Thyroid gland (tissue), 4 donors: ENCODE measurements around the gene SLC8A3. TPM values are rescaled to one million over a fixed set of nuclear protein-coding genes. Genes with fewer than 3 reads are reported as not detected.

Experiments used
- DNase-seq, 2 donors: peaks; one replicate each; pipeline ENCODE4 v3.0.0-alpha.2; 2019
- H3K27ac ChIP-seq, 3 donors: fragments of 200-600 bp; sonication (generic); 1 replicate in 2 of 3; 2 replicates in 1 of 3; pipeline ENCODE4 v1.5.1; 2016 to 2019; ENCODE audit warnings: mild to moderate bottlenecking in 1 of 3, moderate library complexity in 1 of 3
- H3K27me3 ChIP-seq: fragments of 200-600 bp; sonication (generic); one replicate; pipeline ENCODE4 v1.5.1; 2019
- H3K36me3 ChIP-seq, 2 donors: fragments of 200-600 bp; sonication (generic); one replicate each; pipeline ENCODE4 v1.5.1; 2016 to 2019
- H3K4me1 ChIP-seq, 2 donors: fragments of 200-600 bp; sonication (generic); one replicate each; pipeline ENCODE4 v1.5.1; 2017 to 2019
- H3K4me3 ChIP-seq, 3 donors: fragments of 200-600 bp; sonication (generic); replicated peaks in 1 of 3; 1 replicate in 2 of 3; 2 replicates in 1 of 3; pipeline ENCODE4 v1.5.1; 2016; ENCODE audit warnings: mild to moderate bottlenecking in 1 of 3
- H3K9me3 ChIP-seq: fragments of 200-600 bp; sonication (generic); one replicate; pipeline ENCODE4 v1.5.1; 2017
- CTCF ChIP-seq, 6 experiments: fragments of 200-600 bp in 3 of 6; fragments of 450-650 bp in 3 of 6; sonication (generic) in 3 of 6; IDR thresholded peaks; one replicate each; pipeline ENCODE4 v1.5.1; 2016 to 2019; ENCODE audit warnings: antibody characterized with exemption in 6 of 6, mild to moderate bottlenecking in 2 of 6, inconsistent platforms in 1 of 6, moderate library complexity in 1 of 6
- POLR2A ChIP-seq, 2 donors: fragments of 450-650 bp; IDR thresholded peaks; one replicate each; pipeline ENCODE4 v1.6.1; 2017; ENCODE audit warnings: antibody characterized with exemption in 2 of 2, mild to moderate bottlenecking in 2 of 2, moderate library complexity in 1 of 2
- WGBS, 2 donors: methylation state at CpG; one replicate each; pipeline ENCODE4 v1.1.5; 2017; 5-methylcytosine and 5-hydroxymethylcytosine counted together
- intact Hi-C: fragments of 100-400 bp; cut with DNase I; formaldehyde crosslinking; loops from one replicate; pipeline ENCODE4 v1.15.1; 2023
- total RNA-seq, 4 donors: library from RNA; depleted of rRNA; stranded (reverse); fragments of >200 nt; gene quantifications; one replicate each; pipeline ENCODE4 v1.2.3, GENCODE V29; 2016

The SLC8A3 gene
- total RNA-seq, 4 donors from 2014 or later: 0.29 TPM; not detected in 3

GRCh38 chr14:70173569-70173968, 15.2 kb downstream of the SLC8A3 start:
- TF ChIP-seq CTCF (IDR thresholded peaks at IDR 0.05): no peak
- TF ChIP-seq POLR2A (IDR thresholded peaks at IDR 0.05): no peak
- Histone ChIP-seq H3K27ac (no peak overlapping the region), H3K4me3 (no peak overlapping the region), H3K36me3 (no peaks in the 10 kb centered on the region), H3K27me3 (no peaks in the 10 kb centered on the region), H3K4me1 (no peaks in the 10 kb centered on the region), H3K9me3 (no peaks in the 10 kb centered on the region)
- intact Hi-C loops: no loop called here
- WGBS, 2 donors: 73 to 76% methylated on average over 6 of the region's 6 CpGs
- DNase-seq: no peak

DNA sequence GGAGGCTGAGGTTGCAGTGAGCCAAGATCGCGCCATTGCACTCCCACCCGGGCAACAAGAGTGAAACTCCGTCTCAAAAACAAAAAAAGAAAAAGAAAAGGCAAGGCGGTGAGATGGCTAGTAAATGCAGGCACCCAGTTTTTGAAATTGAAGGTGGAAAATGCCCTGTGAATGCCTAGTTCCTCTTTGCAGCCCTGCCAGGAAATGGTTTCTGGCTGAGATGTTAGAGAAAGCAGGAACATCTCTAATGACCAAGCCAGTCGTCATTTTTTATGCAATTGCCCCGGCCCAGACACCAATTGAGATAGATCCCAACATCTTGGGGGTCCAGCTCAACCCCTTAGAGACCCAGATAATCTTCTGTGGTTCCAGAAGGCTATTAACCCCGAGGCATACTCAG, 17.0 kb downstream of the SLC8A3 start:
- no peaks in the 10 kb centered on the region for H3K27me3 ChIP-seq
- H3K36me3 ChIP-seq: no peaks in the 10 kb centered on the region
- no peak for TF ChIP-seq POLR2A (IDR thresholded peaks at IDR 0.05)
- no peak for TF ChIP-seq CTCF (IDR thresholded peaks at IDR 0.05)
- H3K4me1 ChIP-seq: no peaks in the 10 kb centered on the region
- DNase-seq: no peak
- WGBS, 2 donors: 78 to 83% methylated on average over 8 of the region's 8 CpGs
- H3K27ac ChIP-seq: no peak overlapping the region
- H3K4me3 ChIP-seq: no peak overlapping the region
- intact Hi-C loops: no loop called here
- no peaks in the 10 kb centered on the region for H3K9me3 ChIP-seq

DNA sequence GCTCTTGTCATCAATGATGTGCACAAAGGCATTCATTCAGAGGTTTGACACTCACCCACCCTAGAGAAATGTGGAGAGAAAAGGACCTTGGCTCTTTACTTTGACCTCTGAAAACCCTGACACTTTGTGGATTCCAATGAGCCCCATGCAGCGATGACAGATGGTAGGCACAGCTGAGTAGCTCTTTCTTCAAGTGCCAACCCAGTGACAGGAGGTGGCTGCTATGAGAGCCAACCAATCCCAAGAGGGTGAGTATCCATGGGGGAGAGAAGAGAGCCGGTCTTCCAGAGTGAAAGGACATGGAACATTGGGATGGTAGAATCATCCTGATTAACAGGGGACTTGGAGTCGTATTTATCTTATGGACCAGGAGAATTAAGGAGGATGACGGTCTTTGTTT, 17.8 kb downstream of the SLC8A3 start:
- Histone ChIP-seq H3K27ac (no peak overlapping the region), H3K36me3 (no peaks in the 10 kb centered on the region), H3K4me1 (no peaks in the 10 kb centered on the region), H3K4me3 (no peak overlapping the region), H3K9me3 (no peaks in the 10 kb centered on the region), H3K27me3 (no peaks in the 10 kb centered on the region)
- no peak for DNase-seq
- intact Hi-C loops: no loop called here
- no peak for TF ChIP-seq CTCF (IDR thresholded peaks at IDR 0.05)
- TF ChIP-seq POLR2A (IDR thresholded peaks at IDR 0.05): no peak
- WGBS, 2 donors: 87% methylated on average over 4 of the region's 4 CpGs

- Histone ChIP-seq H3K27me3 (no peaks in the 10 kb centered on the region), H3K9me3 (no peaks in the 10 kb centered on the region), H3K4me3 (no peak overlapping the region), H3K27ac (no peak overlapping the region), H3K4me1 (no peaks in the 10 kb centered on the region), H3K36me3 (no peaks in the 10 kb centered on the region)
- WGBS, 2 donors: 87 to 94% methylated on average over 4 of the region's 4 CpGs
- intact Hi-C loops: no loop called here
- TF ChIP-seq CTCF (IDR thresholded peaks at IDR 0.05) (no peak), POLR2A (IDR thresholded peaks at IDR 0.05) (no peak)
- DNase-seq: no peak
Measured at GRCh38 chr14:70168406-70168805, 20.3 kb downstream of the SLC8A3 start.

DNA sequence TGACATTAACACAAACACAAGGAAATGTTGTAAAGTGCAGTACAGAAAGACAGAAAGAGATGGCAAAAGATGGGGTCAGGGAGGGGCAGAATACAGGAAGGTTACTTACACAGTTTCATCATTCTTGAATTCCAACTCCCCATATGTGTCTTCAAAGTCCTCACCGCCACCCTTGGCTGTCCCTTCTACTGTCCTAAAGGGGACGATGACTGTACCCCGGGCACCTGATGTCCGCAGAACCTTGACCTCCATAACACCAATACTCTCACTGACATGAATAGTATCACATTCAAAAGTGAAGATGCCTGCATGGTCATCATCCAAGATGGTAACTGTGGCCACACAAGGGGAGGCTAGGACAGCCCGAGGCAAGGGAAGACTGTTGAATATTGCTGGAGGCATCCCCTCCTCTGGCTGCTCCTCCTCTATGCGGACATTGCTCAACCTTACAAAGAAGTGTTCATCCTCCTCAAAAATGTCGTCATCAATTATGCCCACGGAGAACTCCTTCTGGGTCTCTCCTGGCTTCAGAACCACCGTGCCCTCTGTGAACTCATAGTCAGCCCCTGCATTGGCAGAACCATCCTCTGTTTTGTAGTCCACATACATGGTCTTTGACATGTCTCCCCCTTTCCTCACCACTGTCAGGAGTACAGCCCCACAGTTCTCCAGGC, 22.1 kb downstream of the SLC8A3 start:
- intact Hi-C loops: no loop called here
- no peaks in the 10 kb centered on the region for H3K4me1 ChIP-seq
- TF ChIP-seq CTCF (IDR thresholded peaks at IDR 0.05) (no peak), POLR2A (IDR thresholded peaks at IDR 0.05) (no peak)
- H3K9me3 ChIP-seq: no peaks in the 10 kb centered on the region
- no peaks in the 10 kb centered on the region for H3K27me3 ChIP-seq
- H3K36me3 ChIP-seq: no peaks in the 10 kb centered on the region
- H3K4me3 ChIP-seq: no peak overlapping the region
- H3K27ac ChIP-seq: no peak overlapping the region
- 93 to 95% methylated on average over 9 of the region's 9 CpGs for WGBS, 2 donors
- DNase-seq: no peak
